Measurements from ENCODE around the gene ZFP64. TPM values are rescaled to one million over a fixed set of nuclear protein-coding genes. Genes with fewer than 3 reads are reported as not detected.

The ZFP64 gene
- total and polyA plus RNA-seq, 2 donors from 2014 or later = 7.1 to 14.6 TPM

DNA sequence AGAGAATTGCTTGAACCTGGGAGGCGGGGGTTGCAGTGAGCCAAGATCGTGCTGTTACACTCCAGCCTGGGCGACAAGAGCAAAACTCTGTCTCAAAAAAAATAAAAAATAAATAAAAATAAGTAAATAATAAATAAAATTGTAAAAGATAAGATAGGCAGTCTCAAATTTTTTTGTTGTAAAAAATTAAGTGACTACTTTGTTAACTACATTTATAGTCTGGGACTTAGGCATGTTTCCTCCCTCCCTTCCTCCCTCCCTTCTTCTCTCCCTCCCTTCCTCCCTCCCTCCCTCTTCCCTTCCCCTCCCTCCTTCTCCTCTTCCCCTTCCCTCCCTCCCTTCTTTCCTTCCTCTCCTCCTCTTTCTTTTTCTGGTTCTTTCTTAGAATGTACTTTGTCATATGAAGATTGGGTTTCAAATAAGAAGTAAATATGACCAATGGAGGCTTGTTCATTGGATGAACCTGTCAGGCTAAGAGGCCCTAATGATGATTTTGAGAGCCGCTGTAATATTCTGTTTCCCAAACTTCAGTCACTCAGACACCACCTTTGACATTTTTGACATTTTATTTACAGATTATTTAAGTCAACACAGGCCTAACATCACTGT is 24.2 kb downstream of the ZFP64 start:
- Histone ChIP-seq H3K27me3 (ENCODE audit: control insufficient read depth, insufficient read depth, low read length) (no peaks in the 10 kb centered on the region), H3K36me3 (ENCODE audit: control insufficient read depth in 2 of 3, insufficient read depth in 3 of 3, low read length in 3 of 3) (peaks cover 4 to 17% (median 6%) of the 10 kb centered on the region in 3 donors), H3K9me3 (ENCODE audit: control insufficient read depth in 2 of 3, insufficient read depth in 1 of 3, low read length in 3 of 3) (peaks cover 0 to 4% (median 0%) of the 10 kb centered on the region in 3 donors), H3K4me1 (ENCODE audit: control insufficient read depth in 2 of 3, insufficient read depth in 2 of 3, low read depth in 1 of 3, low read length in 3 of 3) (no peaks in the 10 kb centered on the region), H3K4me3 (ENCODE audit: low read length in 3 of 3) (no peak overlapping the region), H3K27ac (ENCODE audit: low read depth in 2 of 2, low read length in 2 of 2) (no peak overlapping the region), H3K9ac (ENCODE audit: low read length in 3 of 3) (no peak overlapping the region)
- DNase-seq (no peak), FAIRE-seq (no peak)
- intact Hi-C loops (cut with DNase I) = no loop called here
- TF ChIP-seq, protein P1, sequence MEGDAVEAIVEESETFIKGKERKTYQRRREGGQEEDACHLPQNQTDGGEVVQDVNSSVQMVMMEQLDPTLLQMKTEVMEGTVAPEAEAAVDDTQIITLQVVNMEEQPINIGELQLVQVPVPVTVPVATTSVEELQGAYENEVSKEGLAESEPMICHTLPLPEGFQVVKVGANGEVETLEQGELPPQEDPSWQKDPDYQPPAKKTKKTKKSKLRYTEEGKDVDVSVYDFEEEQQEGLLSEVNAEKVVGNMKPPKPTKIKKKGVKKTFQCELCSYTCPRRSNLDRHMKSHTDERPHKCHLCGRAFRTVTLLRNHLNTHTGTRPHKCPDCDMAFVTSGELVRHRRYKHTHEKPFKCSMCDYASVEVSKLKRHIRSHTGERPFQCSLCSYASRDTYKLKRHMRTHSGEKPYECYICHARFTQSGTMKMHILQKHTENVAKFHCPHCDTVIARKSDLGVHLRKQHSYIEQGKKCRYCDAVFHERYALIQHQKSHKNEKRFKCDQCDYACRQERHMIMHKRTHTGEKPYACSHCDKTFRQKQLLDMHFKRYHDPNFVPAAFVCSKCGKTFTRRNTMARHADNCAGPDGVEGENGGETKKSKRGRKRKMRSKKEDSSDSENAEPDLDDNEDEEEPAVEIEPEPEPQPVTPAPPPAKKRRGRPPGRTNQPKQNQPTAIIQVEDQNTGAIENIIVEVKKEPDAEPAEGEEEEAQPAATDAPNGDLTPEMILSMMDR (IDR thresholded peaks at IDR 0.05; ENCODE audit: borderline replicate concordance, extremely low read depth, insufficient read depth) = no peak

DNA sequence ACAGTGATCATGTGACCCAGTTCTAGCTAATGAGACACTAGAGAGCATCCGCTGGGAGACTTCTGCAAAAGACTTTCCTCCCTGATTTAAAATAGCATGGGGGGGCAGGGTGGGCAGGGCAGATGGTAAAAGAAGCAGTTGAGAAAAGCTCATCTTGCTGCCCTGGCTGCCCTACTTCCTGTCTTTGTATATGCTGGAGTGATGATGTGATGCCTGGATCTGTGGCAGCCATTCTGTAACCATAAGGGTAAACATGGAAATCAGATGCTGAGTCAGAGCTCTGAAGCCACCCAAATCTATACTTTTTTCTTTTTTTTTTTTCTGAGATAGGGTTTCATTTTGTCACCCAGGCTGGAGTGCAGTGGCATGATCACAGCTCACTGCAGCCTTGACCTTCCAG is 25.4 kb downstream of the ZFP64 start:
- no peaks in the 10 kb centered on the region for H3K4me1 ChIP-seq (ENCODE audit: control insufficient read depth in 2 of 3, insufficient read depth in 2 of 3, low read depth in 1 of 3, low read length in 3 of 3)
- no peak for DNase-seq
- no peak for FAIRE-seq
- peaks cover 4 to 17% (median 6%) of the 10 kb centered on the region in 3 donors for H3K36me3 ChIP-seq (ENCODE audit: control insufficient read depth in 2 of 3, insufficient read depth in 3 of 3, low read length in 3 of 3)
- peaks cover 0 to 4% (median 0%) of the 10 kb centered on the region in 3 donors for H3K9me3 ChIP-seq (ENCODE audit: control insufficient read depth in 2 of 3, insufficient read depth in 1 of 3, low read length in 3 of 3)
- no peaks in the 10 kb centered on the region for H3K27me3 ChIP-seq (ENCODE audit: control insufficient read depth, insufficient read depth, low read length)
- TF ChIP-seq, protein P1 (IDR thresholded peaks at IDR 0.05; ENCODE audit: borderline replicate concordance, extremely low read depth, insufficient read depth) = no peak
- no peak overlapping the region for H3K9ac ChIP-seq (ENCODE audit: low read length in 3 of 3)
- no peak overlapping the region for H3K27ac ChIP-seq (ENCODE audit: low read depth in 2 of 2, low read length in 2 of 2)
- no peak overlapping the region for H3K4me3 ChIP-seq (ENCODE audit: low read length in 3 of 3)
- intact Hi-C loops (cut with DNase I) = no loop called here

DNA sequence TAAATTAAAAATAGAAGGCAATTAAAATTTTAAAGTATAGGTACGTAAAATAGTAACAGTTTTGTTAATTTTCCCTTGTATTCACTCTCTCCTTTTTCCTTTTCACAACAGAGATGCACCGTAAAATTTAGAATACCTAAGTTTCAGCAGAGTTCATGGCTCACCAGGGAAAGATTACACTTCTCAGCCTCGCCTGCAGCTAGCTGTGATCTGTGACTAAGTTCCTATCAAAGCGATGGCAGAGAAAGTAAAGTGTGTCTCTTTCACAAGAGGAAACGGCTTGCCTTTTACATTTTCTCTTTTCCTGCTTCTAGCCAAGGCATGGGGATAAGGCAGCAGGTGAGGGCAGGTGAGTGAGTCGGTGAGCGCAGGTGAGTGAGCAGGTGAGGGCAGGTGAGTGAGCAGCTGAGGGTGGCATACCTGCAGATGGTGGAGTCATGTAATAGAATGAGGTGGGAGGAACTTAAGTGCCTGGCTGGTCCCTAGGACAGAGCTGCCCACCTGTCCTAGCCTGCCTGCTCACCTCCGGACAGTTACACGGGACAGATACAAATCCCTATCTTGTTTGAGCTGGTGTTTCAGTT is 30.9 kb downstream of the ZFP64 start:
- Histone ChIP-seq H3K27me3 (ENCODE audit: control insufficient read depth, insufficient read depth, low read length) (no peaks in the 10 kb centered on the region), H3K9me3 (ENCODE audit: control insufficient read depth in 2 of 3, insufficient read depth in 1 of 3, low read length in 3 of 3) (peaks cover 0 to 5% (median 0%) of the 10 kb centered on the region in 3 donors), H3K4me1 (ENCODE audit: control insufficient read depth in 2 of 3, insufficient read depth in 2 of 3, low read depth in 1 of 3, low read length in 3 of 3) (no peaks in the 10 kb centered on the region), H3K27ac (ENCODE audit: low read depth in 2 of 2, low read length in 2 of 2) (no peak overlapping the region), H3K9ac (ENCODE audit: low read length in 3 of 3) (no peak overlapping the region), H3K36me3 (ENCODE audit: control insufficient read depth in 2 of 3, insufficient read depth in 3 of 3, low read length in 3 of 3) (peaks cover 11 to 36% (median 21%) of the 10 kb centered on the region in 3 donors), H3K4me3 (ENCODE audit: low read length in 3 of 3) (no peak overlapping the region)
- FAIRE-seq (no peak), DNase-seq (no peak)
- TF ChIP-seq, protein P1 (IDR thresholded peaks at IDR 0.05; ENCODE audit: borderline replicate concordance, extremely low read depth, insufficient read depth) = no peak
- intact Hi-C loops (cut with DNase I) = no loop called here

Data from kidney (tissue), 14 donors.